Activated CD8-positive, alpha-beta memory T cell treated with anti-CD3 and anti-CD28 coated beads, Interleukin-2, amount 50 U/mL, for 1 hour (primary cell): ENCODE data around the gene CLRN2.
A peak's percentile ranks its signal among the peaks of the same experiment; 100 is the strongest.
"Not testable (repeated sequence)": the region's sequence is repeated elsewhere in the genome, so short reads cannot be mapped to it uniquely, and the experiment has no call there.

Experiments used
- DNase-seq: peaks from one replicate; pipeline ENCODE4 v3.0.0-alpha.2; 2020; ENCODE audit errors: extremely low read depth

Gene CLRN2

DNA sequence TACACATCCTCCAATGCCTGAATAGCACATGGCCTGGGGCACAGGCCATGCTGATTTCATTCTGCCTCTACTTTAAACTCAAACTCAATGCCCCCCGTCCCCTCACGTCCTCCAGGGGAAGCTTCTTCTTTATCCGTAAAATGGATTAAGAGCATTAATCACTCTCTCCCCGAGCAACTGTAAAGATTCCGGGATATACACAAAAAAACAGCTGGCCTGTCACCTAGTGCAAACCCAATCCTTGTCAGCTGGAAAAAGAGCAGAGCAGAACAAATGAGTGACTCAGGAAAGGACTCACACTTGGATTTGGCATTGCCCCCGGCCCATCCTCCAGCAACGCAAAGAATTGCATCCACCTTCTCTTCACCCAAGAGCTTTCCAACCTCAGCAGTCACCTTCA is 10.9 kb upstream of the CLRN2 start:
- DNase-seq = no peak

DNA sequence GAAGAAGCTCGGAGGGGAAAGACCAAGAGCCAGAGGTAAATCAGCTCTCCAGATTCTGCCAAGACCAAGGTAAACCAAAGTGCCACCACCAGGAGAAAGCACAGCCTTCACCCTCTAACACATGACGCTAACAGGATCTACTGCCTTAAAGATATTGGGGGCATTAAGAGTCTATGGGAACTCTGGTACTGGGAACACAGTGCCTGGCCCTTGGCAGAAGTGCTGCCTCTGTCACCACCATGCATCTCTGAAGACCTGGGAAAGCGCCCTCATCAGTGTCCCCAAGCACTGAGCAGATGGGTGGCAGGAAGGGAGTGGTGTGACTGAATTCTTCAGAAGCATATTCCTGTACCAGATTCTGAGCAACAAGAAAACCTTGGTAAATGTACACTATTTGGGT is 4.4 kb upstream of the CLRN2 start:
- DNase-seq = no peak

DNA sequence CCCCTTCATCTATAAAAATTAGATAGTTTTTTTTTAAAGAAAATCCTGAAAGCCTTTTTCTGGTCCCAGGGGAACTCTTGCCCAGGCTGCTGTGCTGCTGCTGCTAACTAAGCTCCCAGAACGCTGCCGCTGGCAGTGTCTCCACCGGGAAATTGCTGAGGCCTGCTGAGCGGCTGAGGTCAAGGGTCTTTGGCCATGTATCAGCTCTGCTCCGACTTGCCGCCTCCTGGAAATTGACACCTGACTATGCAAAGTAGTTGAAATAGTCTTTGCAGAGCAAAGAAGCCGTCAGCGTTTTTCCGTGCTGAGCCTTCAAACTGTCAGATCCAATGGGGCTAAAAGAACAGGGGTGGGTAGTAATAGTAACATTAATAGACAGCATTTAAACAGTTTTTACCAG is 3.9 kb upstream of the CLRN2 start:
- no peak for DNase-seq

DNA sequence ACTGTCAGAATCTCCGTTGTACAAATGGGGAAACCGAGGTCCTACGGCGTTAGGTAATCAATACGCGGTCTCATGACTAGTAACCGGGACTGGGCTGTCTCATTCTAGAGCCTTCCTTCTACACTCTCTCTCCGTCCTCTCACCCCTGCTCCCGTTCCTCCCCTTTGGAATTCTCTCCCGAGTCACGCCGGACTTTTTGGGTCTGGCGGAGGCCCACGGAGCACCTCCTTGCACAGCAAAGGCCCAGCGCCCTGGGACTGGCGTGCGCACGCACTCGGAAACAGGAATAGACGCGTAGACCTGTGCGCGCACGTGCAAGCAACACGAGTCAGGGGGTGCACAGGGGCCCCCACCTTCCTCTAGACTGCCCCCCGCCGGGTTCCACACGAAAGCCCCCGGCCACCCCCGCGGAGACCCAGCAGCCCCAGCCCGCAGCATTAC is 3.4 kb upstream of the CLRN2 start:
- peak; percentile 1 for DNase-seq

DNA sequence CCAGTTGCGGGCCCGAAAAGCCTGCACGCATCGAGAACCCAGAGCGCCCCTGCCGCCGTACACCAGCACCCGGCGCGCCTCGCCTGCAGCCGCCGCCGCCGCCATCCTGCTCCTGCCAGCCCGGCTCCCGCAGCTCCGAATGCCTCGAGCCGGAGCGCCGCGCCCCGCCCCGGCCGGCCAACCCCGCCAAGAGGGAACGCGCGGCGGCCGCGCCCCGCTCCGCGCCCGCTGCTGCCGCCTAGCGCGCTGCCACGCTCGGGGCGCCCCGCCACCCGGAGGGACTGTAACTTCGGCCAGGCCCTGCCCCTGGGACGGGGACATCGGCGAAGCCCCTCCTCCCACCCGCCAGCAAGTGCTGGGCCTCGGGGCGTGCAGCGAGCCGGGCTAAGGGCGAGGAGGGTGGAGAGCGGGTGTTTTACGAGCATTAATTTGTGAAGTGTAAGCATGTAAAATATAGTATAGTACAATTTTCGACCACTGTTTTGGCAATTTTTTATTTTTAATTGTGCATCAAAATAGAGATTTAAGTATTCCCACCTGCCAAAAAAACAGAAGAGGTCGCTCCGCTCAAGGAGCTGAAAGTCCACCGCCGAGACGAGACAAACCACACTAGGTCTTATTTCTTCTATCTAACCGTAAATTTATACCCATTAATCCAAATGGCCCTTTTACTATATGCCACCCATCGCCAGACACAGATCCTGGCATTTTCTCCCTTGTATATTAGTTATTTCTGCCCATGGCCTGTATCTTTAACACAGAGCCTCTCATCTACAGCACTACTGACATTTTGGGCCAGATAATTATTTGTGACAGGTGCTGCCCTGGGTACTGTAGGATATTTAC is 2.8 kb upstream of the CLRN2 start, which contains the start of gene QDPR:
Gene QDPR, minus strand, starts transcription at position 141 of the 846 bp plus-strand sequence. Its CDS starts 36 bp downstream, at position 105.
- DNase-seq = peak; percentile 11

DNA sequence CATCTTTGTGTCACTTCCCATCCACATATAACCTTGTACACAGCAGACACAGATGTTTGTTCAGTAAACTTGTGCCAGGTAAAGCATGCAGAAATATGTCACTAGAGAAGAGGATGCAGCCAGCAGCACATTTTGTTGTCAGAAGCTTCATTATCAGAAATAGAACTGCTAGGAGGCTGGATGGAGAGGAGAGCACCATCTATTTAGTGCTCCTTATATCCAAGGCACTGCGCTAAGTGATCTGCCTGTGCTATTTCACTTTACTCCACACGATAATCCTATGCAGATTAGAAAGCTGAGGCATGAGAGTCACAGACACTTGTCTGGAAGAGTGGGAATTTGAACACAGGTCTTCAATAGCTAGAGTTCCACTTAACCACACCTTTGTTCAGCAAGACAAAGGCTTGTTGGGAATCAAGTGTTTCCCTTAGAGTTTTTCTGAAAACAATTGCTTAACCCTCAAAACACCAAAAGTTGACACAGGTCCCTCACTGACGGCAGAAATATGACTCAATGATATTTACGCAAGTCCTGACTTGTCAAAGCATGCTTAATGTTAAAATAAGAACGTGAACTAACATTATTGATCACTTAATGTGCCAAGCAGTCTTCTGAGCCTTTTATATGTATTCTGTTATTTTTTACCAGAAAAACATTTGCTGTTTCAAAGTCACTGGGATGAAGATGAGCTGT is 1.8 kb upstream of the CLRN2 start:
- DNase-seq = no peak

DNA sequence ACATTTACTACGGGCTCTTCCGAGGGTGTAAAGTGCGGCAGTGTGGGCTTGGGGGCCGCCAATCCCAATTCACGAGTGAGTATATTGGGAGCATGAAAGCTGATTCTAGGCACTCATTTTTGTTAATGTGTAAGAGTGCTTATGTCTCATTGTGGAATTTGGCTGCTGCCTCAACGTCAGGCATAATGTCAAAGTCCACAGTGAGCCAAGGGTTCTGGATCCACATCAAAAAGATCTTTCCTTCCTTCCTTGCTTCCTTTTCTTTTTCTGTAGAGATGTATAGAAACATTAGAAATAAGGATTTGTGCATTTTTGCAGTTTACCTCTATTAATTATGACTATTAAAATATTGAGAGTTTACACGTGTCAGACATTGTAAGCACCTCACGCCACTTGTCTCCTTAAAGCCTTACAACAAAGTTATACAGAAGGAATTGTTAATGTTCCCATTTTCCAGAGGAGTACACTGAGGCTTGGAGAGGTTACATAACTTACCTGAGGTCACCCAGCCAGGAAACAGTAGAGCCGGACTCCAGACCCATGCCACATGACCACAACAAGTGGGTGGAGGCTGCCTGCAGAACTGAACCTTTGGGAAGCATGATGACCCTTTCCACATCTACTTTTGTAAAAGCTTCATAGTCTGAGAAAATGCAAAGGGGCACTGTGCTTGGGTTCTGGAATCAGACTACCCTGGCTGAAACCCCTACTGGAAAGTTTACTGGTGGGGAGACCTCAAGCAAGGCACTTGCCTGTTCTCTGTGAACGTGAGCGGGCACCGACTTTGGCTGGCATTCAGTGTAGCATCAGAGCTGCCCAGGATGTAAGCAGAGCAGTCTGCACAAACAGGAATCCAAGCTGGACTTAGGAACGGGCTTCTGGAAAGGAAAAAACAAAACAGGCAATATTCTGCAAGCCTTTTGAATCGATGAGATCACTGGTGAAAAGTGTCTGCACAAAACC is 761 bp downstream of the CLRN2 start:
- DNase-seq = no peak

DNA sequence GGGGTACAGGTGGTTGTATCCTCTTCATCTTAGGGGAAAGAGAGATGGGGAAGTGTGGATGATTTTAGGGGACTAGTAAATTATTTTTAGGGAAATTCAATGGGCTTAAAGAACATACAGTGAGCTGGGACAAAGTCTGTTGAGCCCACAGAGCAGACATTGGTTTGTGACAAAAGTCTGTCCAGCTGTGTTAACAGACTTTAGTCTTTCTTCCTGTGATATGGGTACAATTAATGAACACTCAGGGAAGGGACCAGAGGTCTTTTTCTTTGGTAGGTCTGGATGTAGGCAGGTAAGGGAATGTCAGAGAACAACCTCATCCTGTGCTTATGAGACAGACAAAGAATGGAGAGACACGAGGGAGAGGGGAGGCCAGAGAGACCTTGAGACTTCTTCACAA is 2.0 kb downstream of the CLRN2 start:
- no peak for DNase-seq

DNA sequence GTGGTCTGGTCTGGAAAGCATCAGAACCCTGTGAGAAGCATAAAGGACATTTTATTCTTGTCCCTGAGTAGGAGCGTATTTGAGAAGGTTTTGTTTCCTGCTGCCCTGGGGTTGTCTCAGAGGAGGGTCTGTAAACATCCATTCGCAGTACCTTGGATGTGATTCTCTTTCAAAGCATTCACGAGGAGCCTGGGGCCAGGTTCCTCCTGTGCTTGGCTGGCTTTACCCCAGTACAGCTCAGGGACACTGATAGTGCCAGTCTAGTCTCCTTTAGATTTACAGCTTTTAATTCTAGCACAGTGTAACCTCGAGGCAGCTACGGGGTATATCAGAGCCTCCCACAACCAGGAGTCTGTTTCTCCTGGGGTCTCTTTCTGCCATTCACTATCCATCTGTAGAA is 2.7 kb downstream of the CLRN2 start:
- no peak for DNase-seq

DNA sequence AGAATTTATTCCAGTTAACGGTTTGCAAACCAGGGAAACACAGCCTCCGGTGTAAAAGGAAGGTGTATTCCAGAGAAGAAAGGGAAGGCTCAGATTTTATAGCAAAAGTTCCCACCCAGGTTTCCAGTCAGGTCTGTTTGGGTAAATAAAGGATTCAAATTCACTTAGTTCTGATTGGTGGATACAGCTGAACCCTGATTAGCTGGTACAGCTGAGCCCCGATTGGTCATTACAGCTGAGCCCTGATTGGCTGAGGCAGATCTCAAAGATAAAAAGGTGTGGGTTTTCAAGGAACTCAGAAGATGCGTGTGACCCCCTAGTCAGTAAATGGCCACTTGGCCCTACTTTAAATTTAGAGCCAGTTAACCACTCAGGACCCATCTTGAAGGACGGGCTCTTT is 6.6 kb downstream of the CLRN2 start:
- DNase-seq = no peak

DNA sequence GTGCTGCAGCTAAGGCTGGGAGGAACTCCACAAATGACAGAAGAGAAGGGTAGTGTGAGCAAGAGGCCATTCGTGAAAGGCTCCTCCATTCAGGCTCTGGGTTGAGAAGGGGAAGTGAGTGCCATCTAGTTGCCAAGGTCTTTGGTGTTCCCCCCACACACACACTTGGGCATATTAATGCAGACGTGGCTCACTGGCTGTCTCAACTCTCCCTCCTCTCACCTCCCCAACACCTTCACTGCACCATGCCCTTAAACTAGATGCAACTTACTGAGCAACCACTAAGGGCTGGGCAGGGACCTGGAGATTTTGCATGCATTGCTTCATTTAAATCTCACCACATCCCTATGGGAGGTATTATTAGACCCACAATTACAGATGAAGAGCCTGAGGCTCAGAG is 8.7 kb downstream of the CLRN2 start:
- DNase-seq = no peak

DNA sequence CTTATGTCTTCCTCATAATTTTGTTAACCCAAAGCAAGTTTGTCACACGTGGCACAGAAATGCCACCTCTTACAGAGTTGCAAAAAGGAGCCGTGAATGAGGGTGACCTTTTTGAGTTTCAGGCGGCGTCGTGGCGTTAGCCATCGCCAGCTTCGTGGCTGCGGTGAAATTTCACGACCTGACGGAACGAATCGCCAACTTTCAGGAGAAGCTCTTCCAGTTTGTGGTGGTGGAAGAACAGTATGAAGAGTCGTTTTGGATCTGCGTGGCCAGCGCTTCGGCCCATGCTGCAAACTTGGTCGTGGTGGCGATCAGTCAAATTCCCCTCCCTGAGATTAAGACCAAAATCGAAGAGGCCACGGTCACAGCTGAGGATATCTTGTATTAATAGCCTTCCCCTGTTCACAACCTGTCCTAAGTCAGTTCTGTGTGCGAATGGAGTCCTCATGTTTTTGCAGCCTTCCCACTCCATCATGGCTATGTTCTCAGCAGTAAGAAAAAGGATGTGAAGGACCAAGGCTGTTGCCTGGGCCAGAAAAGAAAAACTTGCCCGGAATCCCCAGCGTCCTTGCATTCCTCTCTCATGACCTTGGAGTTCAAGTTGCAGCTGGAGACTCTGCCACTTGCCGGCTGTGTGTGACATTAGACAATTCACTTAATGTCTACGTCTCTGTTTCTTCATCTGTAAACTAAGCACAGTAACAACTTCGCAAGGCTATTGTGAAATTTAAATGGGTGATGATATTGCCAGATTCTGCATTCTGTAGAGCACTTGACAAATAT is 11.9 kb downstream of the CLRN2 start:
- no peak for DNase-seq

DNA sequence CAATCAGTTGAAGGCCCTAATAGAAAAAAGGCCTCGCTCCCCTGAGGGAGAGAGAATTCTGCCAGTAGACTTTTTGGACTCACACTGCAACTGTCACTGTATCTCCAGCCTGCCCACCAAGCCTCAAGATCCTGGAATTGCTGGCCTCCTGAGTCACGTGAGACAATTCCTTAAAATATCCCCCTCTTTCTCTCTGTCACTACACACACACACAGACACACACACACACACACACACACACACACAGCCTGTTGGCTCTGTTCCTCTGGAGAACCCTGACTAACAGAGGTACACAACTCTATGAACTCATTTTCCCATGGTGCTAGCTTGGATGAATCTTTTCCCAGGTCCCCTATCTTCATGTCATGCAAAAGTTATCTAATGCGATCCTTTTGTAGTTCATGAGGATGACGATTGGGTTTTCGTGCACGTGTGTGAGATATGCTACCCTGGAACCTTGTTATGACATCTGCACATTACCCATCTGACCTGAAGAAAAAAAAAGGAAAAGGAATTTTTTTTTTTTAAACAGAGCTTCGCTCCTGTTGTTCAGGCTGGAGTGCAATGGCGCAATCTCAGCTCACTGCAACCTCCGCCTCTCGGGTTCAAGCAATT is 13.7 kb downstream of the CLRN2 start:
- DNase-seq = no peak

DNA sequence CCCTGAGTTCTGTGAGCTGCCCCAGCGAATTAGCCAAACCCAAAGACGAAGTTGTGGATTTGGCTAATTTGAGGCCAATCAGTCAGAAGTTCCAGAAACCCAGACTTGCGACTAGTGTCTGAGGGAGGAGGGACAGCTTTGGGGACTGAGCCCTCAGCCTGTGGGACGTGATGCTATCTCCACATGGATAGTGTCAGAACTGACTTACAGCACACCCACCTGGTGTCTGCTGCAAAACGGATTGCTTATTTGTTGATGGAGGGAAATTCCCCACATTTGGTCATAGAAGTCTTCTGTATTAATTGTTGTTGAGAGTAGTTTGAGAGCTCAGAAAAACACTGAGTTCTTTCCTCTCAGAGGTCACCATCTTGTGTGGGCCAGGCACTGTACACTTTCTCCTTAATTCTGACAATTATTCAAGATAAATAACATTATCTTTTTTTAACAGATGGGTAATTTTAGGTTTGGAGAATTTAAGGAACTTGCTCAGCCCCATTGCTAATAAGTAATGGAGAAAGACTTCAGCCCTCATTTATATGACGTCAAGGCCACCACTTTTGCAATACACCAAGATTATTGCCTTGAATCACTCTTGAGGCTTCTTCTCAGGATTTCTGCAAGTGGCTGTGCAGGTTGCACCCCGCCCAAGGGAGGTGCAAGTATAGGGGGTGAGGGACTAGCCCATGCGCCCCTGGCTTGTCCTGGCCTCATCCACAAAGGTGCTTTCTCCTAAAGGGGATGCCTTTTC is 16.7 kb downstream of the CLRN2 start:
- no peak for DNase-seq

DNA sequence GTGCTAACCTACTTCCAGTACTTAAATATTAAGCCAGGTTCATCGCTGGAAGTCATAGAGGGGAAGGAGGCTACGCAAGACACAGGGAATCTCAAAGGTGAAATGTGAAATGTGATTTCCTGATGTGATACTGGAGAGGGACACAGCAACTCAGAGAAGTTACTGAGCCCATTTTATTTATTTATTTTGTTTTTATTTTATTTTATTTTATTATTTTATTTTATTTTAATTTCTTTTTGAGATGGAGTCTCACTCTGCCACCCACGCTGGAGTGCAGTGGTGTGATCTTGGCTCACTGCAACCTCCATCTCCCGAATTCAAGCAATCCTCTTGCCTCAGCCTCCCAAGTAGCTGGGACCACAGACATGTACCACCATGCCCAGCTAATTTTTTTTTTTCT is 19.7 kb downstream of the CLRN2 start:
- no peak for DNase-seq

DNA sequence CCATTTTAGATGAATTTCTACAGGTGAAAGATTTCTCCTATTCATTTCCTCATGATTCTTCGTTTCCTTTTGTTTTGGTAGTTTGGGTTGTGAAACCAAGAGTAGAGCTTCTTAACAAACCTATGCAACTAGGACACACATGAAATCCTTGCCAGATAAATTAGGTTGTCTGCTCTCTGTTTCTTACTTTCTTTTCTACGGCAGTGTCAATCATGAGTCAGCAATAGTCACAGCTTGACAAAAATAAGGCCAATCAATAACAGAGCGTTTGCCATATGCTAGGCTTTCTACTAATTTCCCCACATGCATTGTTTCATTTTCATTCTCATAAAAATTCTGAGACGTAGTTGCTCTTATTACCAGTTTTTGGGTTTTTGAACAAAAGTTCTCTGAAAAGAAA is 20.3 kb downstream of the CLRN2 start:
- no peak for DNase-seq

DNA sequence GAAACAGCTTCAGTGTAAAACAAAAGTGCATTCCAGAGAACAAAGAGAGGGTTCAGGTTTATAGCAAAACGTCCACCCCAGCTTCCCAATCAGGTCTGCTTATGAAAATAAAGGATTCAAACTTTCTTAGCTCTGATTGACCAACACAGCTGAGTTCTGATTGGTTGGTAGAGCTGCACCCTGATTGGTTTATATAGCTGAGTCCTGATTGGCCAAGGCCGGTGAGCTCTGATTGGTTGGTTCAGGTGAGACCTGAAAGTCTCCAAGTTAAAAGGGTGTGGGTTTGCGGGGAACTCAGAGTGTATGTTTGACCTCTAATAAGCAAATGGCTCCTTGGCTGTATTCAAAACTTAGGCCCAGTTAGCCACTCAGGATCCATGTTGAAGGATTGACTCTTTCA is 20.9 kb downstream of the CLRN2 start:
- DNase-seq = no peak

DNA sequence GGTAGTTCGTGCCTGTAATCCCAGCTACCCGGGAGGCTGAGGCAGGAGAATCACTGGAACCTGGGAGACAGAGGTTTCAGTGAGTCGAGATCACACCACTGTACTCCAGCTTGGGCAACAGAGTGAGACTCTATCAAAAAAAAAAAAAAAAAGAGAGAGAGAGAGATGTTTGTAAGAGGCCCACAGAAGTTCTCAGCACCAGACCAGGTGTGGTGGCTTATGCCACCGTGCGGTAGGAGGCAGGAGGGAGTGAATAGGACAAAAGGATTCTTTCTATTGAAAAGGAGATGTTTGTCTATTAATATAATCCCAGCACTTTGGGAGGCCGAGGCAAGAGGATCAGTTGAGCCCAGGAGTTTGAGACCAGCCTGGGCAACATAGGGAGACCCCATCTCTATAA is 22.1 kb downstream of the CLRN2 start:
- not testable (repeated sequence) for DNase-seq

DNA sequence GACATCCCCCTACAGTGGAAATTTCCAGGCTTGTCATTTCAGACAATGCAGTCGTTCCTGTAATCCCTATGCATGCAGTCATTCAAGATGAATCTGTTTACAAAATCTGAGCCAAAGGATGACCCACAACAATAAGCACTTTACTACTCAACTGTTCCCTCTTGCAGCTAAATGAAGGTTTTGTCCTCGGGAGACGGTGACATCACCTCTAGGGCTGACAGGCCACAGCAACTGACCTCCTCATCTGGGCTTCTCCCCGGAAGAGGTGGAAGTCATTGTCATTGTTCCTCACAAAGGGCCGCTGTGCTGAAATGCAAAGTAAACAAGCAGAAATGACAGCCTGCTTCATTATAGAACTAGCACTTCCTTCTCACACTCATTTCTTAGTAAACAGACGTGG is 29.2 kb downstream of the CLRN2 start:
- DNase-seq = no peak

DNA sequence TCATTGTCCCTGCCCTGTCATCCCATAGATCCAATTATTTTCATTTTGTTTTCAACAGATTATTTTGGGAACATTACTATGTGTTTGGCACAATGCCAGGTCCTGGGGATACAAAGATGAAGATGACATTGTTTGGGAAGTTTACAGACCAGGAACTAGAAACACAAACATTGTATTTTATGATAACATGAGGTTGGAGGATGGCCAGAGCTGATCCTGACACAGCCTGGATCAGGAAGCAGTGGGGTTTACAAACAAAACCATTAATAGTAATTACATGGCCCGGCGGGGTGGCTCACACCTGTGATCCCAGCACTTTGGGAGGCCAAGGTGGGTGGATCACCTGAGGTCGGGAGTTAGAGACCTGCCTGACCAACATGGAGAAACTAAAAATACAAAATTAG is 29.9 kb downstream of the CLRN2 start:
- no peak for DNase-seq
